ENCODE results near the gene USP30.

GRCh38 chr12:109088818-109089217, 36.4 kb downstream of the USP30 start:
- TF ChIP-seq CTCF (IDR thresholded peaks at IDR 0.05): no peak
- TF ChIP-seq POLR2A (IDR thresholded peaks at IDR 0.05): no peak
